SKM-1 (cell line): ENCODE results near the gene RIMS4.
A peak's percentile ranks its signal among the peaks of the same experiment; 100 is the strongest.
"Not testable (repeated sequence)": the region's sequence is repeated elsewhere in the genome, so short reads cannot be mapped to it uniquely, and the experiment has no call there.

Experiments used
- DNase-seq: peaks from one replicate; lab custom pipeline; 2025; ENCODE audit not compliant: unreplicated experiment; lab: John Stamatoyannopoulos, UW

The RIMS4 gene

DNA sequence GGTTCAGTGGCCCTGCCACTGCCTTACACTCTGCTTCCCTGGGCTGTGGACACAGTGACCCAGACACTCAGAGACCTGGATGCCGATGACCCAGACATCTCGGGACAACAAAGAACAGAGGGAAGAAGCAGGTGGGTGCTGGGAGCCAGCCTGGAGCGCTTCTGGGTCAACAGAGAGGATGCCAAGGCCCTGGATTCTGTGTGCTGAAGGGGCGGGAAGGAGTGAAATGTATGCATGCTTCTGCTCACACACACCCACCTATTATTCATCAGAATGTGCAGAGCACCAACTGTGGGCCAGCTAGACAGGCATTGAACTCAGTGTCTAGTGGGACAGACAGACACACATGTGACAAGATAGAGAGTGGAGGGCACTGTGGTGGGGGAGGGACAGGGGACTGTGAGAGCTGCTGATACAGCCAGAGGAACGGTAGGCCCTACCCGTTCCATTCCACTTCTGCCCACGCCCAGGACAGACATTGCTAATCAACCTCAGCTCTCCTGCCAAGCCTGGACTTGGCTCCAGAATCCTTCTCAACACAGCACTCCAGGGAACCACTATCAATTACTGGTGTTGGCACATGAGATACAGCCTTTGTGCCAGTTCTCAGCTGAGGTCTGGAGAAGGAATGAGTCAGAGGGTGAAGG lies 44.5 kb downstream of the RIMS4 start:
- no peak for DNase-seq

GRCh38 chr20:44765091-44765490 lies 45.3 kb downstream of the RIMS4 start:
- DNase-seq = no peak

DNA sequence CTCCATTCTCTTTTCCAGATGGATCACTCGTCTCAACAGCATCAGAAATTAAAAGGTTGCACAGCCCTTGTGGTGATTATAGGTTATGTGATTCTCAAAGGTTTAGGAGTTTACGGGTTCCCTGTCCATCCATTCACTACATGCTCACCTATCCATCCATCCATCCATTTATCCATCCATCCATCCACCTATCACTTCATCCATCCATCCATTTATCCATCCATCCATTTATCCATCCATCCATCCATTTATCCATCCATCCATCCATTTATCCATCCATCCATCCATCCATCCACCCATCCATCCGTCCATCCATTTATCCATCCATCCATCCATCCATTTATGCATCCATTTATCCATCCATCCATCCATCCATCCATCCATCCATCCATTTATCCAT lies 46.5 kb downstream of the RIMS4 start:
- not testable (repeated sequence) for DNase-seq

DNA sequence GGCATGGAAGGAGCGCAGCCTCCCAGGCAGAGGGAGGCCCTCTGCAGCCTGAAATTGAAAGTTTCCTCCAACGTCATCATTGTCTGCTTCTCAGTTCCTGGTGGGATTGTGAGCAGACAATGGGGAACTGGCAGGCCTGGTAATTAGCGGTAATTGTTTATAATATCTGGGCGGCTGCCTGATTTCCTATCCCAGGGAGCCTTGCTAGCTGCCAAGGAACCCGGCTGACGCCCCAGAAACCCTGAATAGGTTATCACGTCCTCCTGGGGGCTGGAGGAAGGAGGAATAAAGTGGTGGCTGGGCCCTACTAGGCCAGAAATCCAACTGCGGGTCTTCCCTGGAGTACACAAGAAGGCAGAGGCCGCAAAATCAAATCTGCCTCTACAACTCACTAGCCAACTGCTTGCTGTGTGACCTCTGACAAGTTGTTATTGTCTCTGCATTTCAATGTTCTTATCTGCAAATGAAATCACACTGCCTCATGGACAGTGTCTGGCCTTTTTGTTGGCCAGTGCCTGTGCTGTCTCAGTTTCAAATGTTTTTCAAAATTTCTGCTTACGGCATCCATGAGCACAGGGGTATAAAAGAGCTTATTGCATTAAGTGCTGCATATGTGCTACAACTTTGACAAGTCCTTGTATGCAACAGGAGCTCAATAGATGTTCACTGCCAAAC lies 47.7 kb downstream of the RIMS4 start:
- no peak for DNase-seq

GRCh38 chr20:44761423-44761822 lies 48.9 kb downstream of the RIMS4 start:
- DNase-seq = no peak

DNA sequence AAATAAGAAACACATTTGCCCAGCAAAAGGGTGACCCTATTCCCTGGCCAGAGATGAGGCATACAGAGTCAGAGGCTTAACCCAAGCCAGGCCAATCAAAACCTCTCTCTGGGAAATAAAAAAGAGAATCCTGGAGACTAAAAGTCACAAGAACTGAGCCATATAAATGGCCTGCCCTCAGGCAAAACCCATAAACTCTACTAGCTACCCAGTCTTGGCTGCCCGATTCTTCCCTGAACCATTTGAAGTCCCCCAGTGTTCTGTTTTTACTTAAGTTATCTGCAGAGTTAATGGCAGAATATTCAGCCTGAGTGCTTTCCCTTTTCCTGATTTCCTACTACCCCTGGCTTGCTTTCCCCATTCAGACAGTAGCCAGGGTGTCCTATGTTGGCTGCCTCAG lies 50.8 kb downstream of the RIMS4 start:
- no peak for DNase-seq

DNA sequence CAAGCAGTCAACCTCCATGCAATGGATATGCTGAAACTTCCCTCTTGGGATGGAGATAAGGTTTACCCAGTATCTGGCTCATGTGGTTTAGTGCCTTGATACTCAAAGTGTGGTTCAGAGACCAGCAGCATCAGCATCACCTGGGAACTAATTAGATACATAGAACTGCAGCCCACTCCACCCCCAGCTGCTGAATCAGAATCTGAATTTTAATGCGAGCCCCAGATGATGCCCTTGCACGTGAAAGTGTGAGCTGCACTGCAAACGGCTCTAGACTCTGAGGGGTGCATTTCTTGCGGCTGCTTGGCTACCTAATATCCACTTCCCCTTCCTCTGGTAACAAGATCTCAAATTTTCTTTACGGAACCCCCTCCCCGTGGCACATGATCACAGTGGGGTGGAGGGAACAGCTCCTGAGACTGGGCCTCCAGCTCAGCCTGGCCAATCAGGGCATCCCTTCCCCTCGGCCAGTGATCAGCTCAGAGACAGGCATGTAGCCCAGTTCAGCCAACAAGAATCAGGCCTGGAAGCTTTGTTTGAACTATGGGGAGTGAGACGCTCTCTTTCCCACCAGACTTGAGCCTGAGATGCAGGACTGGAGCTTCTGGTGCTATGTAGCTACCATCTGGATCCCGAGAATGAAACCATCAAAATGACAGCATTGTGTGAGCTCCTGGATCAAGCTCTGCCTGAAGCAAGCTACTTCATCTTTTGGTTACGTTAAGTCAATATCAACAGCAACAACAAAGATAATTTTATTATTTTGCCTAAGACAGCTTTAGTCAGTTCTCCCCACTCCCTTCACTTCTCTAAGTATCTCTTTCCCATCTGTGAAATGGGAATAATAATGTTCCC lies 51.9 kb downstream of the RIMS4 start:
- DNase-seq = no peak

- DNase-seq = no peak
Measured at GRCh38 chr20:44756956-44757355, 53.4 kb downstream of the RIMS4 start.

GRCh38 chr20:44756011-44756688 lies 54.2 kb downstream of the RIMS4 start:
- no peak for DNase-seq

DNA sequence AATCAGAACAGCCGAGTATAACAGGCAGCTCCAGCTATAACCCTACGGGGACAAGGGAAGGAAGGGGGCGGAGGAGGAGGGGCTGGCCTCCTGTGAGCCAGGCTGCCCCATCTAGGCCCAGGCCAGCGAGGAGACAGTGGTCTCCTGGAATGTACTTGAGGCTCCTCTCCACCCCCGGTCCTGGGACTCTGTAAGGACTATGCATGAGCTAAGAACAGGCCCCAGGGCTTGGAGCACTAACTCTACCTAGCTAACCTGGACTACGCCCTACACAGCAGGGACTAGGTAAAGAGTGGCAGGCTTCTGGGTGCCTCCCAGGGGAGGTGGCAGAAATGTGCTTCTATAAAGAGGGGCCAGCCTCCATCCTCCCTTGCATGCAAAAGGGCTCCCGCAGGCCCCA lies 55.8 kb downstream of the RIMS4 start:
- no peak for DNase-seq

DNA sequence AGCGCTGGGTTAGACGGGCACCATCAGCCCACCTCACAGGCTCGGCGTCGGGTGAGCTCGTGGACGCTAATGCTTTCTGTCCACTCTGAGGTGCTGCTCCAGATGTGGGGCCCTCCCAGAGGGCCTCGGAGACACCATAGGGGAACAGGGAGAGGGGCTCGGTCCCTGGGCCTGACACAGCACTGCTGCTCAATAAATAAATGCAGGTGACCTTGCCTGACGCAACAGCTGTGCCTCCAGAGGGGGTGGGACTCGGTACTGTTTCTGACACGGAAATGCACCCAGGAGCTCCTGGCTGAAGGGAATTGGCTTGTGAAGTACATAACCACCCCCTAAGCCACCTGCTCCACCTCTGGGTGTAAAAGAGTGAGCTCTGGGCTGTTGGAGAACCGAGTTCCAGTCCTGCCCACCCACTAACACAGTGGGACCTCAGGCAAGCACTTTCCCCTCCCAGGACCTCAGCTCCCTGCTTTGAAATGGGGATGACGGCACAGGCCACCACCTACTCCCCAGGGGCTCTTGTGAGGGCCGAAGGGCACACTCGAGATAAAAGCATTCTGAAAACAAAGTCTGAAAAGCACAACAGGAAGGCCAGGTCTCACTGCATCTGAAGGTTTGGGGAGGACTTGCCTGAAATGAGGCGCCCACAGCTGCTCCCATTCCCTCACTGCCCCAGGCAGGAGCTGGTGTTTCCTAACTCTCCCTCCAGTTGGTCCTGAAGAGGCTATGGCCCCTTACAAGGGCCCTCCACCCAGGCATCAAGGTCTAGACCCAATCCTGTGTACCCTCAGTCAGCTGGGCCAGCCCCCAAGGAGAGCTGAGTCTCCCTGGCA lies 58.0 kb downstream of the RIMS4 start:
- no peak for DNase-seq

- no peak for DNase-seq
Measured at GRCh38 chr20:44750081-44750805, 60.1 kb downstream of the RIMS4 start.

DNA sequence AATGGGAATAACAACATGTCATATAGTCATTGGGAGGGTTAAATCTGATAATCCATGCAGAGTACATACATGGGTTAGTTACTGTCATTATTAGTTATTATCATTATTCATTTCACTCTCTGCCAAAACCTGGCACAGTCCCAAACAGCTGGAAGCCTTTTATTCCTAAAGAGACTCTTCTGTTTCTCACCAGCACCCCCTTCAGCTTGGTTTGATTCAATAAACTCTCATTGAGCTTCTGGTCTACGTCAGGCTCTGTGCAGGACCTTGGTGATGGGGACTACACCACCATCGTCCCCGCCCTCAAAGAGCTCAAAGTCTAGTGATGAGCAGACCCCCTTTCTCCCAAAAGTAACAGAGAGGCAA lies 62.4 kb downstream of the RIMS4 start:
- no peak for DNase-seq

GRCh38 chr20:44747166-44748004 lies 63.0 kb downstream of the RIMS4 start:
- peak; percentile 7 for DNase-seq

DNA sequence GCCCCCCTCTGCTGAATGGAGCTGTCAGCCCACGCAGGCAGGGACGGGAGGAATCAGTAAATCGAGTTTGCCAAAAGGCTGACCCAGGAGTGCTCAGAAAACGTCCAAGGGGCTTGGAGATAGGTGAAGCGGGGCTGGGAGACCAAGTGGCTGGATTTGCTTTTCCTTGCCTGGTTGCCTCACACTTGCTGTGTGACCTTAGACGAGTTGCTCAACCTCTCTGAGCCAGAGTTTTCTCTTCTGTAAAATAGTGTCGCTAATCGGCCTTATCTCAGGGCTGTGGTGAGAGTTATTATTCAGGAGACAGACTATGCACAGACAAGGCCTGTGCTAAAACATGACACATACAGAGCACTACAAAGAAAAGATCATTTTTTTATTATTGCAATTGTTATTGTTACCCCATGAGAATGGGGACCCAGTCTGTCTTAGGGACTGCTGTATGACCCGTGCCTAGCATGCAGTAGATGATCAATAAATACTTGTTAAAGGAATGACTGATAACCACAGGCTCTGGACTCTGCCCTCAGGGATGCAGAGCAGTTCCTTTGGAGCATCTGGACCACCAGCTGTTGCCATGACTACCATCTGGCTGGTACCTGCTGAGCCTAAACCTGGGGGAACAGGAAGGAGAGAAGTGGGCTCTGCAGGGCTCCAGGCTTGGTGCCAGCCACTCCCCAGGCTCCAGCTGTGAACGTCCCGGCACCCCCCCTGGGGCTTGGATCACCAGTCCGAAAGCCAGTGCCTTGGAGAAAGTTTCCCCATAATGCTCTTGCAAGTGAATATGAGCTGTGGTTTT lies 63.8 kb downstream of the RIMS4 start:
- DNase-seq = no peak

DNA sequence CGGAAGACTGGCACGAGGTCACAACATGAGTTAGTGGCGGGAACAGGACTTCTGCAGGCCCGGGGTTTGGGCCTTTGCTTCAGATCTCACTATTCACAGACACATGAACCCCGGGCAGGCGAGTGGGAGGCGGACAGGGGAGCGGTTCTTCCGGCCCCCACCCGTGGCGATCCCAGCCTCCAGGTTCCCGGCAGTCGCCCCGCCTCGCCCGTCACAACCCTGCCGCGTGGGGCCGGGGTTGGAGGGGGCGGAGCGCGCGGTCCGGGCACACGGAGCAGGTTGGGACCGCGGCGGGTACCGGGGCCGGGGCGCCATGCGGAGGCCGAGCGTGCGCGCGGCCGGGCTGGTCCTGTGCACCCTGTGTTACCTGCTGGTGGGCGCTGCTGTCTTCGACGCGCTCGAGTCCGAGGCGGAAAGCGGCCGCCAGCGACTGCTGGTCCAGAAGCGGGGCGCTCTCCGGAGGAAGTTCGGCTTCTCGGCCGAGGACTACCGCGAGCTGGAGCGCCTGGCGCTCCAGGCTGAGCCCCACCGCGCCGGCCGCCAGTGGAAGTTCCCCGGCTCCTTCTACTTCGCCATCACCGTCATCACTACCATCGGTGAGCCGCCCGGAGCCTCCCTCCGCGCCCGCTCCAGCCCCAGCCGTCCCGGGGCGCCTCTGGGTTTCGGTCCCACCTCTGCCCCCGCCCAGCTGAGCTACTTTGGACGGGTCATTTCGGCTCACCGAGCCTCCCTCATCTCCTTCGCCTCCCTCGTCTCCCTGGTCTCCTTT lies 64.6 kb downstream of the RIMS4 start, which contains the start of gene KCNK15:
TSS of gene KCNK15 (plus strand) at position 268 of the 769 bp plus-strand sequence. CDS start at position 314, 46 bp downstream.
- no peak for DNase-seq

GRCh38 chr20:44745122-44745597 lies 65.2 kb downstream of the RIMS4 start:
- no peak for DNase-seq
